ENCODE data around the gene ADGRF5.

DNA sequence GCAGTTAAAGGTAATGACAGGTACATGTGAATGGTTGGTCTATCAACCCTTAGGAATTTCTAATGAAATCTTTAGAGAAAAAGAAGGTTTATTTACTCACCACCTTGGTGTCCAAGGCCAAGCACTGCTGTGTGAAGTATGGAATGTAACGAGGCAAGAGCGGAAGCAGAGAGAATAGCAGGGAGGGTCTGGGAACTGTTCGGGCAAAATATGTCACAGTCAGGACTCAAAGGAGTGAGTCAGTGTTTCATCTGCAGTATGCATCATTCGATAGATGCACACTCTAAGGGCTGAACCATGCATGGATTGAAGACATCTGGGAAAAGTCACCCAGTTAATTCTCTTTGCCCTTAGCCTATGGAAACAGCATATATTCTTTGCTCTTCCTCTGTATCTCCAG lies 33.2 kb downstream of the ADGRF5 start:
- no peak for TF ChIP-seq EZH2phosphoT487 (IDR thresholded peaks at IDR 0.05; ENCODE audit: low read length)
- TF ChIP-seq, protein P1, sequence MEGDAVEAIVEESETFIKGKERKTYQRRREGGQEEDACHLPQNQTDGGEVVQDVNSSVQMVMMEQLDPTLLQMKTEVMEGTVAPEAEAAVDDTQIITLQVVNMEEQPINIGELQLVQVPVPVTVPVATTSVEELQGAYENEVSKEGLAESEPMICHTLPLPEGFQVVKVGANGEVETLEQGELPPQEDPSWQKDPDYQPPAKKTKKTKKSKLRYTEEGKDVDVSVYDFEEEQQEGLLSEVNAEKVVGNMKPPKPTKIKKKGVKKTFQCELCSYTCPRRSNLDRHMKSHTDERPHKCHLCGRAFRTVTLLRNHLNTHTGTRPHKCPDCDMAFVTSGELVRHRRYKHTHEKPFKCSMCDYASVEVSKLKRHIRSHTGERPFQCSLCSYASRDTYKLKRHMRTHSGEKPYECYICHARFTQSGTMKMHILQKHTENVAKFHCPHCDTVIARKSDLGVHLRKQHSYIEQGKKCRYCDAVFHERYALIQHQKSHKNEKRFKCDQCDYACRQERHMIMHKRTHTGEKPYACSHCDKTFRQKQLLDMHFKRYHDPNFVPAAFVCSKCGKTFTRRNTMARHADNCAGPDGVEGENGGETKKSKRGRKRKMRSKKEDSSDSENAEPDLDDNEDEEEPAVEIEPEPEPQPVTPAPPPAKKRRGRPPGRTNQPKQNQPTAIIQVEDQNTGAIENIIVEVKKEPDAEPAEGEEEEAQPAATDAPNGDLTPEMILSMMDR (IDR thresholded peaks at IDR 0.05; ENCODE audit: low read length) = no peak

Measured in MM.1S (cell line).